ENCODE measurements around the gene ARL15.
"Not testable (repeated sequence)": the region's sequence is repeated elsewhere in the genome, so short reads cannot be mapped to it uniquely, and the experiment has no call there.

The ARL15 gene

DNA sequence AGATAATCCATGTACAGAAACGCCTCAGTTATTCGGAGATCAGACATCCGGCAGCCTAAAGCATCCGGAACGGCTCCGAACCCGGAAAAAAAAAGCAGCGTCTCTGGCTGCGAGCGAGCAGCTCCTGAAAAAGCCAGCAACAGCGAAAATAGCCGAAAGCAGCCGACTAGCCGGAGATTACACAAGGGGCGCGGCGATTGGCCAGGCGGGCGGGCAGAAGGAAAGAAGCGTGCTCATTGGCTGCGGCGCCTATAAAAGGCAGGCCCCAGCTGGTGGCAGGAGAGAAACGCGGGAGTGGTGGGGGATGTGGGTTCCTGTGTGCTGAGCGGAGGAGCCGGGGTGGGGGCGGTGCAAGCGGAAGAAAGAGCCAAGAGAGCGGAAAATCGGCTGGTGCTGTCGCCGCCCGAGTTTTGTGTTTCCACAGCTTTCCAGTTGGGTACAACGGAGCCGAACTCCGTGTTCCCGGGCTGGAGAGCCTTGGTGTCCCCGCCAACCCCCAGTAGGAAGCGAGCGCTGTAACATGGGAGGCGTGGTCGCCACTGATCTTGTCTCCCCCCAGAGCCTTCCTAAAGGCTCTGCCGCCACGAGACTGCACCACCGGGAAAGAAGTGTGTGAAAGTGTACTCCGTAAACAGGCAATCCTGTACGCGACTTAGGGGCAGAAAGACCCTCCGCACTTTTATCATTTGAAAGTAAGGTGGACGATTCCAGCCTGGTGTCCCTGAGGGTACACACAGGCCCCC lies at the start of gene ARL15:
ARL15 (minus strand) TSS at position 141 of the 743 bp plus-strand sequence.
- peak; percentile 77 for DNase-seq

- no peak for DNase-seq
Observed at GRCh38 chr5:54360089-54360488, 49.7 kb upstream of the ARL15 start.

DNA sequence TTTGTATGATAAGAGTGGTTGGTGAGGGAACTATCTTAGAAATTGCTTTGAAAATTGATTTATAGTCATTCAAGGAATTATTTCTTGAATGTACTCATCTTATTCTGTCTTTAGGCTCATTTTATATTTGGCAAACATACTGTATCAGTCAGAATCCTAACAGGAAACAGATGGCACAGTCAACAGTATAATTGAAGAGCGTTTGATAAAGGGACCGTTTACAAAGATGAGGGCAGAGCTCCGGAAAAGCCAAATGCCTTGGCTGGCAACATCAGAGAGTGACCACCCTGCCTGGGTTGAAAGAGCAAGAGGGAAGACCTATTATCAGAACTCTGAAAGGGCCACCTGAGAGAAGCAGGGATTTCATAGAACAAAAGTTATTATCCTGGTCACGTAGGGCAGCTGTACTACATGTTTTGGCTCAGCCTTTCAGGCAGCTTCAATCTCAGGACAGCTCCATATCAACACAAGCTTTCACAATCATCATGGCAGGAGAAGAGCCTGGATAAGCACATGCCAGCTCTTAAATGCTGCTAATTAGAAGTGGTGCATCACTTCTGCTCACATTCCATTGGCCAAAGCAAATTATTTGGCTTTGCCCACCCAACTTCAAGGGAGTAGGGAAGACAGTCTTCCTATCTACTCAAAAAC lies 47.2 kb upstream of the ARL15 start:
- no peak for DNase-seq

- DNase-seq = not testable (repeated sequence)
Observed at GRCh38 chr5:54353933-54354564, 43.7 kb upstream of the ARL15 start.

DNA sequence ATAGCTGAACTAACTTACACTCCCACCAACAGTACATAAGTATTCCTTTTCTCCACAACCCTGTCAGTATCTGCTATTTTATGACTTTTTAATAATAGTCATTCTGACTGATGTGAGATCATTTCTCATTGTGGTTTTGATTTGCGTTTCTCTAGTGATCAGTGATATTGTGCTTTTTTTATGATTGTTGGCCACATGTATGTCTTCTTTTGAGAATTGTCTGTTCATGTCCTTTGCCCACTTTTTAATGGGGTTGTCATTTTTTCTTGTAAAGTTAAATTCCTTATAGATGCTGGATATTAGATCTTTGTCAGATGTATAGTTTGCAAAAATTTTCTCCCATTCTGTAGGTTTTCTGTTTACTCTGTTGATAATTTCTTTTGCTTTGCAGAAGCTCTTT lies 42.2 kb upstream of the ARL15 start:
- not testable (repeated sequence) for DNase-seq

DNA sequence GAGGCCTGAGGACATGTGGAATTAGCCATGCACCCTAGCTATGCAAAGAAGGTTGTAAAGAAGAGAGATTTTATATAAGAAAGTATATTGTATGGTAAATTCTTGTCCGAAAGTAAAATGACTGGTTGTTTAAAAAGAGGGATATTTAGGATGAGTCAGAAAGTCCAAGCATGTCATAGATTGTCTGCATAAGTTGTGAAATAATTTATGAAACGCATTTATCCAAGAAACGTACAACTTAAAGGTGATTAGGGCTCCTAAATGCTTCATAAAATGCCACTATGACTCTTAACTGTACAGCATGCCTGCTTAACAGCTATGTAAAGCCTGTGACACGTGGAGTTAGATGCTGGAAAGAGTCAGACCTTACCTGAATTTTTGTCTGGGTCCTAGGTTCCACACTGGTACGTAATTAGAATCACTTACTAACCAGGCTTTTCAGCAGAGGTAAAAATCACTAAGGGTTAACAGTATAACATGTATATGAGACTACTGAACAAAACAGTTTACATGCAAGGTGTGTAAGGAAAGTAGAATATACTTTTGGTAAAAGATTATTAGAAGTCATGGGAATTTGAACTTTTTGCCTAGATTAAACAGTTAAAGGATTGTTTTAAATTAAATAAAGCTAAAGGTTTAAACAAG lies 37.0 kb upstream of the ARL15 start:
- DNase-seq = no peak

GRCh38 chr5:54344653-54345052 lies 34.3 kb upstream of the ARL15 start:
- no peak for DNase-seq

DNA sequence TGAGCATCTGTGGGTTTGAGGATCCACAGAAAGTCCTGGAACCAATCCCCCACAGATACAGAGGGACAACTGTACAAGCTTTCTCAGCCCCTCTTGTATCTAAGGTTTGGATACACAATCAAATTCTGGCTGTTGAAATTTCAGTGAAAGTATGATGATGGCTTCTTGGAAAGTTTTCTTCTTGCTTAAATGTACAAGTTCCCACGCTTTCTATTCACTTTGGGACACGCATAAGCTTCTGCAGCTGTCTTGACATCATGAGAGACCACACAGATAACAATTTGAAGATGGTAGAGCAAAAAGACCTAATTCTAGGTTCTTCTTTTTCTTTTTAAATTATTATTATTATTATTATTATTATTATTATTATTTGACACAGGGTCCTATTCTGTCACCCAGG lies 31.6 kb upstream of the ARL15 start:
- DNase-seq = no peak

- DNase-seq = no peak
Observed at GRCh38 chr5:54337523-54337922, 27.1 kb upstream of the ARL15 start.

GRCh38 chr5:54332720-54333119 lies 22.3 kb upstream of the ARL15 start:
- no peak for DNase-seq

GRCh38 chr5:54329731-54330709 lies 19.6 kb upstream of the ARL15 start:
- DNase-seq = no peak

DNA sequence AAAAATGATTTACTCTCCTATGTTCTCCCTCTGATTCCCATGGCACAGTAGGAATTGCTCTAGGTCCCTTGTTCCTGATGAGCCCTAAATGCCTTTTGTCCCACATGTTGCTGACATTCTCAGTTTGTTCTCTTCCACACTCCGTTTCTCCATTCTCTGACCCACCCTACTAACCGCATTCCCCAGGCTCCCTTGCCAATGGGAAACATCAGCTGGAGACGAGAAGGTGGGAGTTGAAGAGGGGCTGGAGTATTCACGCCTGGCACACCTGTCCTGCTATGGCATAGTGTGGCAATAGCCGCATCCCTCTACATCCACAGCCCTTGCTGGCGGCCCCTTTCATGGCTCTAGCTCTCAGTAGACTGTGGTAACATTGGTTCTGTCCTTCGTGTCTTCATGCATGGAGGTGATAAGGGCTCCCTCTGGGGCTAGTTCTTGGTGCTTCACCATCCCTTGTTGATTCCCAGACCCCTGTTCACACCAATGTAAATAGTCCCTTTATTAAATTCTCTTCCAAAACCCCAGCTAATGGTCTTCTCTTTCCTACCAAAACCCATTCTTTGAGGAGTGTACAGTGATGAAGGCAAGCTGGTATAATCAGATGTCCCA lies 16.4 kb upstream of the ARL15 start:
- DNase-seq = no peak

DNA sequence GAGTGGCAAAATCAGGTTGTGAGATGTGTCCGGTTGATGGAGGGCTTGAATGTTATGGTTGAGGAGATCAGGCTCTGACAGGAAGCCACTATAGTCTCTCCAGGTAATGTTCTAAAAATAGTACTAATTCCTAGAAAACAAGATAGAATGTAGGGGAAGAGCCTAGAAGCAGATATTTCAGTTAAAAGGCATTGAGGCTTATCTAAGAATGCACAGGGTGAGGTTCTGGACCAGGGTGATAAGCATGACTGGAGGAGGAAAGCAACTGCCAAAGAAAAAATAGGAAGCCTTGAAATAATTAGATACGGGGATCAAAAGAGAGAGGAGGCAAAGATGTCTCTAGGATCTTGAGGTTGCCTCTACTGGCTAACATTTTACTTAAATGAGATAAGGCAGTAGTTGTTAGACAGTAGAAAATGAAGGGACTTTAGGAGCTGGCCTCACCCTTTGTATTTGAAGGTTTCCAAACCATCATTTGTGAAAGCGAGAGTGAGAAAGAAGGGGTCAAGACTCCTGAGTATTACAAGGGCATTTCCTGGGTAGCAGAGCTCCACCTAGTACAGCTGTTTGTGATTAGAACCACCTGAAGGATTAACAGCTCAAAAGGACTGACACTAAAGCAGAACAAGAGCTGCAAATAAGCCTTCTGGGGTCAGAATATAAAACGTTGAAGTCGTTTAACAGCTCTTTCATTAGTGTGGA lies 15.4 kb upstream of the ARL15 start:
- DNase-seq = no peak

DNA sequence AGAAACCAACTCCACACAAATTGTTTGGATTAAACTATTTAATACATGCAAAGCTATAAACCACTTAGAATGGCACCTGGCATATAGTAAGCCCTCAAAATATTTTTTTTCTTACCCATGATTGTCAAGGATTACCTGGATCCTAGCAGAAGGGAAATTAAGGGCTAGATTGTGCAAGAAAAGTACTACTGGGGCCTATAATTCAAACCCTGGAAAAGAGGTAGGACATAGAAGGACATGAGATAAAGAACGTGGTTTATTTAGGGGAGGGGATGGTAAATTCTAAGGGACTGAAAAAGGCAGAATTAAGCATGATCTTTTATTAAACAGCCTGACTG lies 14.9 kb upstream of the ARL15 start:
- no peak for DNase-seq

DNA sequence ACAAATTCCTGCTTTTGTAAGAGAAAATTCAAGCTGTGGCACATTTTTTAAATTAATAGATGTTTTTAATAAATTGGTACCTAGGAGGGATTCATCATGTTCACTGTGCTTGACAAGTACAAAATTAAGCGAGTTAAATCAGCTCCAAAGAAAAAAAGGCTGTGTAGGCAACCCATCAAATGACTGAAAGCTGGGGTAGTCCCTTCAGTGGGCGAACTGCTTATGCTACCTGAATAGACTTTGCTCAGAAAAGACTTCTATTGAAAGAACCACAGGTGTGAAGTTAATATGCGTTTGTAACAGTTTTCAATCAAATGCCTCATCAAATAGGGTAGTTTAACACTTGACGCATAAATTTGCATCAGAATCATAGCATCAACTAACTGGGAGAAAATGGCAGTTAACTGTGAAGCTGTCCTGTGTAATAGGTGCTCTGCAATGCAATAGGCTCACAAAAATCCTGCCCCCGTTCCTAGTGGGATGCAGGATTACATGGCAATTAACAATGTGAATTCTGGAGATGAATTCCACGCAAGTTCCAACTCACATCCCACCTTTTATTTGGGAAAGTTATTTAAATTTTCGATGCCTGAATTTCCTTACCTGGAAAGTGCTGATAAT lies 14.4 kb upstream of the ARL15 start:
- no peak for DNase-seq

GRCh38 chr5:54323495-54323894 lies 13.1 kb upstream of the ARL15 start:
- DNase-seq = no peak

- DNase-seq = no peak
Observed at GRCh38 chr5:54320256-54320655, 9.9 kb upstream of the ARL15 start.

- DNase-seq = no peak
Observed at GRCh38 chr5:54317511-54318260, 7.3 kb upstream of the ARL15 start.

DNA sequence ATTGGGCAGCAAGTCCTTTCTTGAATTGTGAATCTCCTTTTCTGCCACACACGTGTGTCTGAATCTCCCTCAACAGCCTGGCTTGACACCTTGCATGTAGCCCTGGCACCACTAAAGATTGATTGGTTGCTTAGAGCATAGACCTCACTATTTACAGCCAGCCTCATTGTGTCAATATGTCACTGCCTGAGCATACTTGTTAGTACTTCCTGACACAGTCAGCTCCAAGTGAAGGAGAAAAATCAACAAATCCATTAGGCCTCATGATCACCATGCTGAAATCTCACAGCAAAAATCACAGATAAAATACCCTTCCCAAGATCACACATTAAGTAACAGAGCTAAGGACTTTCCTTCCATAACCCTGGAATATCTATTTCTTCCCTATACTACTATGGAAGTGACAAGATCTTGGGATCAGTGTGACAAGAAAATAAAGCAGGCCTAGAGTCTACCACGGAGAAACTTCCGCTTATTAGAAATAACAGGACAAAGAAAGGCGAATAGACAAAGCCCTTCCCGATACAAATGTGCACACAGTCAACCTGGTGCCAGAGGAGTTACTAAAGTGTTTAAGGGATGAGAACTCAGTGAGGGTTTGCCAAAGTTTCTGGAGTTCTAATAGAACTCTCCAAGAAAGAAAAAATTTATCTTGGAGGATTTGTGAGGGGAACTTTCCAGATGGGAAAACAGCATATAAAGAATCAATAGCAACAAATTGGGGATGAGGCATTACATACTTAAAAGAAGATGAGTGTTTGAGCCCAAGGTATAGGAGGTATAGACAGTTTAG lies 5.6 kb upstream of the ARL15 start:
- no peak for DNase-seq
